GM12878 (cell line): ENCODE measurements around the gene CCDC27. TPM values are rescaled to one million over a fixed set of nuclear protein-coding genes. Genes with fewer than 3 reads are reported as not detected.

Source experiments
- ATAC-seq: fragments of 200-7000 bp; cut with Tn5 transposase; 3 replicates; pipeline ENCODE4 v1.9.1; 2020; ENCODE audit warnings: mild to moderate bottlenecking, moderate library complexity
- BruUV-seq: library from RNA; stranded (reverse); fragments of 400-500 nt; replicated peaks from 2 replicates; lab custom pipeline; 2021; lab: Mats Ljungman, UMichigan
- CTCF ChIA-PET: fragments of 300-600 bp; sonication (Branson Sonifier 250); formaldehyde crosslinking; extraction: SDS; loops from one replicate; lab custom pipeline; 2021; ENCODE audit warnings: inconsistent platforms; lab: Yijun Ruan, JAX
- POLR2A ChIA-PET: fragments of 350-600 bp; formaldehyde crosslinking; extraction: SDS; loops from one replicate; lab custom pipeline; 2021; ENCODE audit warnings: inconsistent platforms; lab: Charles Lee
- RAD21 ChIA-PET: fragments of 300-600 bp; sonication (Branson Sonifier 250); formaldehyde crosslinking; loops from one replicate; lab custom pipeline; 2023; ENCODE audit warnings: antibody characterized with exemption; ENCODE audit not compliant: unreplicated experiment; lab: Charles Lee
- SMC1A ChIA-PET: fragments of 300-600 bp; sonication (Branson Sonifier 250); formaldehyde crosslinking; loops from one replicate; lab custom pipeline; 2023; ENCODE audit not compliant: unreplicated experiment, uncharacterized antibody; lab: Charles Lee
- DNase-seq: peaks from one replicate; pipeline ENCODE4 v3.0.0-alpha.2; 2011; ENCODE audit warnings: low read depth, low spot score
- FAIRE-seq: peaks from 3 replicates; lab custom pipeline; 2011; peaks lifted over from hg19 to GRCh38; lab: Jason Lieb, UNC
- H2AFZ ChIP-seq: 2 replicates; pipeline ENCODE4 v1.6.0; 2011; ENCODE audit warnings: low read depth, low read length, control low read depth; ENCODE audit not compliant: control insufficient read depth
- H3K27ac ChIP-seq: 2 replicates; pipeline ENCODE4 v1.5.1; 2011; ENCODE audit warnings: control low read depth; ENCODE audit not compliant: control insufficient read depth, insufficient read depth
- H3K27me3 ChIP-seq, 2 experiments: replicated peaks in 1 of 2; 2 replicates each; pipeline versions ENCODE4 v1.6.0 to v1.6.1; 2011; ENCODE audit warnings: low read length in 1 of 2; ENCODE audit not compliant: control insufficient read depth in 2 of 2, insufficient read depth in 2 of 2
- H3K36me3 ChIP-seq, 2 experiments: 2 replicates each; pipeline ENCODE4 v1.5.1; 2011; ENCODE audit warnings: low read length in 1 of 2; ENCODE audit not compliant: control insufficient read depth in 2 of 2, insufficient read depth in 2 of 2
- H3K4me1 ChIP-seq: 2 replicates; pipeline ENCODE4 v1.6.1; 2011; ENCODE audit warnings: mild to moderate bottlenecking, low read length, moderate library complexity, mixed read lengths; ENCODE audit not compliant: control insufficient read depth, insufficient read depth
- H3K4me2 ChIP-seq: 2 replicates; pipeline ENCODE4 v1.6.0; 2011; ENCODE audit warnings: control low read depth; ENCODE audit not compliant: control insufficient read depth, insufficient read depth
- H3K4me3 ChIP-seq: fragments of 200-600 bp; sonication (generic); 2 replicates; pipeline ENCODE4 v1.5.1; 2016
- H3K79me2 ChIP-seq: 2 replicates; pipeline ENCODE4 v1.6.0; 2011; ENCODE audit warnings: low read length; ENCODE audit not compliant: control insufficient read depth, insufficient read depth
- H3K9ac ChIP-seq: 2 replicates; pipeline ENCODE4 v1.8.0; 2011; ENCODE audit warnings: low read length, control low read depth, mixed read lengths; ENCODE audit not compliant: control insufficient read depth, insufficient read depth
- H3K9me3 ChIP-seq: replicated peaks from 3 replicates; pipeline ENCODE4 v1.5.1; 2011; ENCODE audit warnings: mild to moderate bottlenecking, low read length; ENCODE audit not compliant: control insufficient read depth, insufficient read depth
- H4K20me1 ChIP-seq: 2 replicates; pipeline ENCODE4 v1.6.0; 2011; ENCODE audit not compliant: control insufficient read depth, insufficient read depth
- ATF7 ChIP-seq: fragments of 450-650 bp; IDR thresholded peaks from 2 replicates; pipeline ENCODE4 v1.6.1; 2016; ENCODE audit warnings: low read depth, mild to moderate bottlenecking
- HDAC6 ChIP-seq: fragments of 200-600 bp; sonication (generic); IDR thresholded peaks from one replicate; pipeline ENCODE4 v1.8.0; 2017; ENCODE audit warnings: antibody characterized with exemption; ENCODE audit not compliant: unreplicated experiment
- NFXL1 ChIP-seq: fragments of 450-650 bp; IDR thresholded peaks from 2 replicates; pipeline ENCODE4 v1.6.1; 2017; ENCODE audit warnings: antibody characterized with exemption, mild to moderate bottlenecking, borderline replicate concordance
- POLR2AphosphoS2 ChIP-seq: IDR thresholded peaks from 2 replicates; pipeline ENCODE4 v1.6.1; 2011; ENCODE audit warnings: low read depth, mild to moderate bottlenecking, low read length, improper control_type of control experiment, moderate library complexity
- SUZ12 ChIP-seq: fragments of 200-600 bp; sonication (generic); IDR thresholded peaks from one replicate; pipeline ENCODE4 v1.6.1; 2018; ENCODE audit warnings: antibody characterized with exemption, mild to moderate bottlenecking; ENCODE audit not compliant: unreplicated experiment
- YBX1 ChIP-seq: fragments of 450-650 bp; IDR thresholded peaks from 2 replicates; pipeline ENCODE4 v1.6.1; 2016; ENCODE audit warnings: antibody characterized with exemption
- ZNF207 ChIP-seq: fragments of 450-650 bp; IDR thresholded peaks from 2 replicates; pipeline ENCODE4 v1.6.1; 2014; ENCODE audit warnings: antibody characterized with exemption, mild to moderate bottlenecking, borderline replicate concordance
- WGBS: methylation state at CpG from one replicate; pipeline ENCODE4 v1.1.6; 2016; ENCODE audit warnings: low lambda C conversion rate; ENCODE audit not compliant: insufficient replicate concordance, insufficient coverage; ENCODE audit errors: missing lambda C conversion rate; 5-methylcytosine and 5-hydroxymethylcytosine counted together
- in situ Hi-C: fragments of 300-500 bp; cut with MboI; formaldehyde crosslinking; loops from 9 replicates; pipeline ENCODE4 v1.14.3; 2018; ENCODE audit warnings: mixed read lengths
- intact Hi-C: fragments of 100-400 bp; cut with micrococcal nuclease; formaldehyde crosslinking; loops from one replicate; pipeline ENCODE4 v1.14.2; 2022; ENCODE audit not compliant: unreplicated experiment
- polyA plus RNA-seq, 11 experiments: library from polyadenylated mRNA; depleted of rRNA in 4 of 11; unstranded in 6 of 11; stranded (reverse) in 5 of 11; fragments of >200 nt; fragmentation: Nextera tagmentation in 4 of 11; fragmentation: Illumina TruSeq in 1 of 11; extraction: Ambion mirVana in 4 of 11; extraction: Trizol in 1 of 11; gene quantifications; 1 replicate in 1 of 11; 2 replicates in 10 of 11; pipeline versions ENCODE4 v1.2.1 to v1.2.3, GENCODE V29; 2011 to 2016; ENCODE audit warnings: inconsistent platforms in 2 of 11, missing spikeins in 2 of 11, low read depth in 1 of 11
- total RNA-seq, 4 experiments: library from RNA; depleted of rRNA in 3 of 4; stranded (reverse); fragments of >200 nt in 3 of 4; fragmentation: Illumina TruSeq in 1 of 4; extraction: Trizol in 1 of 4; gene quantifications; 2 replicates each; pipeline versions ENCODE4 v1.2.1 to v1.2.3, GENCODE V29; 2013 to 2021
- TF ChIP-seq, protein P1 (sequence below): IDR thresholded peaks from 2 replicates; pipeline ENCODE4 v1.6.1; 2012; ENCODE audit warnings: low read length, inconsistent platforms
- TF ChIP-seq, protein P2 (sequence below): IDR thresholded peaks from 2 replicates; pipeline ENCODE4 v1.6.1; 2012; ENCODE audit warnings: low read depth, low read length, improper control_type of control experiment

CCDC27 gene
- total and polyA plus RNA-seq, 10 of the 15 experiments (the other 5 are each of a cell fraction or from before 2014, with no cell fraction given) = 0.05 TPM; not detected in 9

DNA sequence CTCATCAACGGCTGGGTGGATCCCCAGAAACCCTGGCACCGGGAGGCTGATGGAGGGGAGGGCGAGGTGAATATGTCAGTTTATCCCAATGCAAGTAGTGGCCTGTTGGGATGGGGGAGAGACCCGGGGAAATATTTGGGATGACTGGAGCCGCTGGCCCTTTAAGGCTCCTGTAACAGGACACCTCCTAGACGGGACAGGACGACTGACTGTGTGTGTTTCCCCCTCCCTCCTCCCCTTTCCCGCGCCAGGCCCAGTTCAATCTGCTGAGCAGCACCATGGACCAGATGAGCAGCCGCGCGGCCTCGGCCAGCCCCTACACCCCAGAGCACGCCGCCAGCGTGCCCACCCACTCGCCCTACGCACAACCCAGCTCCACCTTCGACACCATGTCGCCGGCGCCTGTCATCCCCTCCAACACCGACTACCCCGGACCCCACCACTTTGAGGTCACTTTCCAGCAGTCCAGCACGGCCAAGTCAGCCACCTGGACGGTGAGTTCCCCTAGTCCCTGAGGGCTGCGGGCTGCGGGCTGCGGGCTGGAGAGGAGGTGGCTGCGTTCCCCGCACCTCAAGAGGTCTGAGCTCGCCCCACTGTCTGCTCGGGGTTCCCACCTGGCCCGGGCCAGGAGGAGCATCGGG, 44.8 kb upstream of the CCDC27 start:
- no peak overlapping the region for H3K4me2 ChIP-seq

More for the DNA sequence above, 44.8 kb upstream of the CCDC27 start:
- Histone ChIP-seq H3K9me3 (no peaks in the 10 kb centered on the region), H3K27ac (no peak overlapping the region), H3K79me2 (no peaks in the 10 kb centered on the region), H3K4me1 (no peaks in the 10 kb centered on the region), H3K27me3 (no peaks in the 10 kb centered on the region), H2AFZ (no peak overlapping the region), H3K36me3 (peaks cover 0 to 36% of the 10 kb centered on the region in 2 experiments; a peak in 2 of 4 replicates), H4K20me1 (no peaks in the 10 kb centered on the region; the same call in none of the 2 replicates), H3K9ac (no peak overlapping the region), H3K4me3 (no peak overlapping the region)
- SMC1A ChIA-PET = no interaction called here
- POLR2A ChIA-PET = no interaction called here
- no TSS peak for BruUV-seq
- WGBS = 70% methylated on average over 24 of the region's 35 CpGs
- DNase-seq (no peak), ATAC-seq (no peak), FAIRE-seq (no peak)
- RAD21 ChIA-PET = no interaction called here
- CTCF ChIA-PET = interaction anchor here (1.4 kb wide), 1 partner anchor 17 kb away, joined by 4 read pairs; no protein-coding TSS in a partner anchor
- intact Hi-C loops = no loop called here
- in situ Hi-C loops = no loop called here
- no peak for TF ChIP-seq HDAC6
- TF ChIP-seq POLR2AphosphoS2 = no peak
- no peak for TF ChIP-seq NFXL1
- TF ChIP-seq, protein P1, sequence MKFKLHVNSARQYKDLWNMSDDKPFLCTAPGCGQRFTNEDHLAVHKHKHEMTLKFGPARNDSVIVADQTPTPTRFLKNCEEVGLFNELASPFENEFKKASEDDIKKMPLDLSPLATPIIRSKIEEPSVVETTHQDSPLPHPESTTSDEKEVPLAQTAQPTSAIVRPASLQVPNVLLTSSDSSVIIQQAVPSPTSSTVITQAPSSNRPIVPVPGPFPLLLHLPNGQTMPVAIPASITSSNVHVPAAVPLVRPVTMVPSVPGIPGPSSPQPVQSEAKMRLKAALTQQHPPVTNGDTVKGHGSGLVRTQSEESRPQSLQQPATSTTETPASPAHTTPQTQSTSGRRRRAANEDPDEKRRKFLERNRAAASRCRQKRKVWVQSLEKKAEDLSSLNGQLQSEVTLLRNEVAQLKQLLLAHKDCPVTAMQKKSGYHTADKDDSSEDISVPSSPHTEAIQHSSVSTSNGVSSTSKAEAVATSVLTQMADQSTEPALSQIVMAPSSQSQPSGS = no peak
- no peak for TF ChIP-seq ATF7
- TF ChIP-seq, protein P2, sequence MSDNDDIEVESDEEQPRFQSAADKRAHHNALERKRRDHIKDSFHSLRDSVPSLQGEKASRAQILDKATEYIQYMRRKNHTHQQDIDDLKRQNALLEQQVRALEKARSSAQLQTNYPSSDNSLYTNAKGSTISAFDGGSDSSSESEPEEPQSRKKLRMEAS = no peak
- no peak for TF ChIP-seq YBX1
- TF ChIP-seq SUZ12 = no peak
- TF ChIP-seq ZNF207 = no peak
